Measurements from ENCODE around the gene GAGE13. TPM values are rescaled to one million over a fixed set of nuclear protein-coding genes. Genes with fewer than 3 reads are reported as not detected.
"Not testable (repeated sequence)": the region's sequence is repeated elsewhere in the genome, so short reads cannot be mapped to it uniquely, and the experiment has no call there.

The GAGE13 gene
- total and polyA plus RNA-seq, 4 donors: not detected

- intact Hi-C loops (cut with DNase I); H3K4me1 ChIP-seq (ENCODE audit: control insufficient read depth in 1 of 2, insufficient read depth in 2 of 2, low read length in 2 of 2); H3K27me3 ChIP-seq (ENCODE audit: control insufficient read depth in 1 of 2, insufficient read depth in 2 of 2, low read length in 1 of 2); ATAC-seq (ENCODE audit: low FRiP score); H3K4me3 ChIP-seq (ENCODE audit: low read length in 2 of 2); H3K9me3 ChIP-seq (ENCODE audit: control insufficient read depth, low read length); DNase-seq; H3K27ac ChIP-seq (ENCODE audit: low read depth in 1 of 2, low read length in 2 of 2); H3K36me3 ChIP-seq (ENCODE audit: control insufficient read depth in 1 of 2, insufficient read depth in 2 of 2, low read length in 1 of 2): not testable (repeated sequence)
- WGBS, 2 donors: 81% methylated on average over 5 of the region's 10 CpGs
Measured at GRCh38 chrX:49345402-49345801, 14.0 kb downstream of the GAGE13 start.

- WGBS, 2 donors: 86 to 88% methylated on average over 7 of the region's 11 CpGs
- H3K4me3 ChIP-seq (ENCODE audit: low read length in 2 of 2); H3K36me3 ChIP-seq (ENCODE audit: control insufficient read depth in 1 of 2, insufficient read depth in 2 of 2, low read length in 1 of 2); H3K9me3 ChIP-seq (ENCODE audit: control insufficient read depth, low read length); intact Hi-C loops (cut with DNase I); ATAC-seq (ENCODE audit: low FRiP score); H3K4me1 ChIP-seq (ENCODE audit: control insufficient read depth in 1 of 2, insufficient read depth in 2 of 2, low read length in 2 of 2); H3K27ac ChIP-seq (ENCODE audit: low read depth in 1 of 2, low read length in 2 of 2); H3K27me3 ChIP-seq (ENCODE audit: control insufficient read depth in 1 of 2, insufficient read depth in 2 of 2, low read length in 1 of 2): not testable (repeated sequence)
- DNase-seq: peak in 1 of 2 donors; percentile 80
Measured at GRCh38 chrX:49346150-49346549, 14.8 kb downstream of the GAGE13 start.

Other genes with a start within 250 kb of the GAGE13 start
- gene GPKOW, start 207.8 kb upstream of the GAGE13 start, total RNA-seq: 10 to 100 TPM; 15.8 to 20.4 TPM
- gene GPKOW, start 207.8 kb upstream of the GAGE13 start, polyA plus RNA-seq: 10 to 100 TPM; 14.3 to 22.8 TPM
- 1 to 10 TPM; 2.7 to 2.8 TPM for gene MAGIX, start 168.8 kb upstream of the GAGE13 start, total RNA-seq
- gene MAGIX, start 168.8 kb upstream of the GAGE13 start, polyA plus RNA-seq: 1 to 10 TPM; 1.9 to 4.9 TPM
- gene PLP2, start 159.7 kb upstream of the GAGE13 start, total RNA-seq: 100 to 1,000 TPM; 159 to 201 TPM
- gene PLP2, start 159.7 kb upstream of the GAGE13 start, polyA plus RNA-seq: 100 to 1,000 TPM; 203 to 337 TPM
- 10 to 100 TPM; 11.9 to 13.3 TPM for gene PRICKLE3, start 145.2 kb upstream of the GAGE13 start, total RNA-seq
- 1 to 10 TPM; 2.8 to 7.2 TPM for gene PRICKLE3, start 145.2 kb upstream of the GAGE13 start, polyA plus RNA-seq
- gene SYP, start 131.4 kb upstream of the GAGE13 start, total RNA-seq: 1 to 10 TPM; 2.4 to 4.5 TPM
- 1 to 10 TPM; 3.0 to 5.3 TPM for gene SYP, start 131.4 kb upstream of the GAGE13 start, polyA plus RNA-seq
- under 1 TPM; 0.06 to 0.42 TPM for gene CACNA1F, start 98.2 kb upstream of the GAGE13 start, total RNA-seq
- under 1 TPM; 0.03 to 0.38 TPM for gene CACNA1F, start 98.2 kb upstream of the GAGE13 start, polyA plus RNA-seq
- gene CCDC22, start 96.1 kb upstream of the GAGE13 start, total RNA-seq: 10 to 100 TPM; 11.6 to 12.5 TPM
- gene CCDC22, start 96.1 kb upstream of the GAGE13 start, polyA plus RNA-seq: 10 to 100 TPM in 1 of 2 donors, 1 to 10 TPM in 1; 5.3 to 17.2 TPM
- under 1 TPM in 1 of 2 donors, not detected in 1; 0.32 TPM for gene FOXP3, start 66.9 kb upstream of the GAGE13 start, total RNA-seq
- gene FOXP3, start 66.9 kb upstream of the GAGE13 start, polyA plus RNA-seq: not detected
- gene PPP1R3F, start 61.8 kb upstream of the GAGE13 start, total RNA-seq: 1 to 10 TPM; 7.9 to 9.2 TPM
- 1 to 10 TPM; 1.9 to 6.3 TPM for gene PPP1R3F, start 61.8 kb upstream of the GAGE13 start, polyA plus RNA-seq
- not detected for gene GAGE10, start 27.9 kb upstream of the GAGE13 start, total RNA-seq
- gene GAGE10, start 27.9 kb upstream of the GAGE13 start, polyA plus RNA-seq: not detected
- not detected for gene GAGE12J, start 9.5 kb upstream of the GAGE13 start, total RNA-seq
- not detected for gene GAGE12J, start 9.5 kb upstream of the GAGE13 start, polyA plus RNA-seq
- gene GAGE12C, start 200.6 kb downstream of the GAGE13 start, total RNA-seq: not detected
- gene GAGE12C, start 200.6 kb downstream of the GAGE13 start, polyA plus RNA-seq: not detected
- gene GAGE12D, start 210.2 kb downstream of the GAGE13 start, total RNA-seq: not detected
- not detected for gene GAGE12D, start 210.2 kb downstream of the GAGE13 start, polyA plus RNA-seq
- gene GAGE12E, start 219.7 kb downstream of the GAGE13 start, total RNA-seq: not detected
- gene GAGE12E, start 219.7 kb downstream of the GAGE13 start, polyA plus RNA-seq: not detected
- gene GAGE12F, start 229.3 kb downstream of the GAGE13 start, total RNA-seq: not detected
- not detected for gene GAGE12F, start 229.3 kb downstream of the GAGE13 start, polyA plus RNA-seq
- not detected for gene GAGE12G, start 238.8 kb downstream of the GAGE13 start, total RNA-seq
- gene GAGE12G, start 238.8 kb downstream of the GAGE13 start, polyA plus RNA-seq: not detected
- not detected for gene GAGE12H, start 248.4 kb downstream of the GAGE13 start, total RNA-seq
- gene GAGE12H, start 248.4 kb downstream of the GAGE13 start, polyA plus RNA-seq: not detected

Measured in aorta (tissue), 5 donors.